WTC11 (cell line): Measurements from ENCODE around the gene GLRB. TPM values are rescaled to one million over a fixed set of nuclear protein-coding genes. Genes with fewer than 3 reads are reported as not detected.

ENCODE experiments used
- ATAC-seq: fragments of 200-7000 bp; cut with Tn5 transposase; 2 replicates; pipeline ENCODE4 v1.10.0; 2021; ENCODE audit warnings: mild to moderate bottlenecking, moderate library complexity
- CTCF ChIA-PET: fragments of 300-600 bp; sonication (Branson Sonifier 250); formaldehyde crosslinking; loops from one replicate; lab custom pipeline; 2021; ENCODE audit warnings: antibody characterized with exemption; lab: Charles Lee
- POLR2A ChIA-PET: fragments of 350-600 bp; sonication (Branson Sonifier 250); formaldehyde crosslinking; loops from one replicate; lab custom pipeline; 2021; ENCODE audit warnings: antibody characterized with exemption; lab: Charles Lee
- DNase-seq: peaks from one replicate; pipeline ENCODE4 v3.0.0; 2021; ENCODE audit warnings: low spot score
- H3K27ac Mint-ChIP-seq: 2 replicates; pipeline ENCODE4 v1.8.0; 2021; ENCODE audit warnings: mixed read lengths
- H3K27me3 Mint-ChIP-seq: 2 replicates; pipeline ENCODE4 v1.8.0; 2021; ENCODE audit warnings: low read depth, mild to moderate bottlenecking, moderate library complexity, mixed read lengths
- H3K36me3 Mint-ChIP-seq: 2 replicates; pipeline ENCODE4 v1.8.0; 2021; ENCODE audit warnings: mixed read lengths
- H3K4me1 Mint-ChIP-seq: 2 replicates; pipeline ENCODE4 v1.8.0; 2022; ENCODE audit warnings: mixed read lengths
- H3K4me3 Mint-ChIP-seq: 2 replicates; pipeline ENCODE4 v1.8.0; 2021; ENCODE audit warnings: mild to moderate bottlenecking, moderate library complexity, mixed read lengths
- H3K9me3 Mint-ChIP-seq: 2 replicates; pipeline ENCODE4 v1.8.0; 2021; ENCODE audit warnings: mixed read lengths
- AFF4 ChIP-seq: sonication (generic); formaldehyde crosslinking; IDR thresholded peaks from 2 replicates; pipeline ENCODE4 v1.8.1; 2023; ENCODE audit warnings: mild to moderate bottlenecking, missing genetic modification reagents, borderline replicate concordance
- ATF3 ChIP-seq: sonication (generic); formaldehyde crosslinking; conservative IDR thresholded peaks from 2 replicates; pipeline ENCODE4 v1.8.1; 2022; ENCODE audit warnings: mild to moderate bottlenecking, missing genetic modification reagents
- CREB1 ChIP-seq: sonication (generic); formaldehyde crosslinking; IDR thresholded peaks from 2 replicates; pipeline ENCODE4 v1.8.0; 2023; ENCODE audit warnings: mild to moderate bottlenecking, missing genetic modification reagents
- ELF4 ChIP-seq: sonication (generic); formaldehyde crosslinking; IDR thresholded peaks from 2 replicates; pipeline ENCODE4 v1.8.1; 2022; ENCODE audit warnings: low read depth, mild to moderate bottlenecking, moderate library complexity, missing genetic modification reagents
- GRHL2 ChIP-seq: fragments of 250-450 bp; sonication (Bioruptor Pico); IDR thresholded peaks from 2 replicates; pipeline ENCODE4 v1.8.0; 2022; ENCODE audit warnings: mild to moderate bottlenecking, moderate library complexity; ENCODE audit not compliant: insufficient replicate concordance, severe bottlenecking
- HMGA2 ChIP-seq: fragments of 250-450 bp; sonication (Bioruptor Pico); IDR thresholded peaks from 2 replicates; pipeline ENCODE4 v1.4.0; 2021; ENCODE audit warnings: mild to moderate bottlenecking, moderate library complexity
- JAZF1 ChIP-seq: fragments of 250-450 bp; sonication (Bioruptor Pico); IDR thresholded peaks from 2 replicates; pipeline ENCODE4 v1.9.0; 2021; ENCODE audit warnings: moderate library complexity, mild to moderate bottlenecking, inconsistent platforms
- NFE2L1 ChIP-seq: sonication (generic); formaldehyde crosslinking; IDR thresholded peaks from 2 replicates; pipeline ENCODE4 v1.8.1; 2023; ENCODE audit warnings: missing genetic modification reagents
- NR1H2 ChIP-seq: sonication (generic); formaldehyde crosslinking; IDR thresholded peaks from 2 replicates; pipeline ENCODE4 v1.9.0; 2021; ENCODE audit warnings: mild to moderate bottlenecking, moderate library complexity, missing genetic modification reagents
- NR2C2 ChIP-seq: sonication (generic); formaldehyde crosslinking; IDR thresholded peaks from 2 replicates; pipeline ENCODE4 v1.8.0; 2022; ENCODE audit warnings: mild to moderate bottlenecking, missing genetic modification reagents
- NR3C1 ChIP-seq: sonication (generic); formaldehyde crosslinking; conservative IDR thresholded peaks from 2 replicates; pipeline ENCODE4 v1.8.1; 2023; ENCODE audit warnings: low read depth, mild to moderate bottlenecking, missing genetic modification reagents
- TCF7 ChIP-seq: sonication (generic); formaldehyde crosslinking; IDR thresholded peaks from 2 replicates; pipeline ENCODE4 v1.8.0; 2022; ENCODE audit warnings: mild to moderate bottlenecking, low read depth, missing genetic modification reagents, moderate library complexity
- TEAD1 ChIP-seq: sonication (generic); formaldehyde crosslinking; IDR thresholded peaks from 2 replicates; pipeline ENCODE4 v1.8.0; 2022; ENCODE audit warnings: mild to moderate bottlenecking, missing genetic modification reagents
- ZBTB43 ChIP-seq: sonication (generic); formaldehyde crosslinking; IDR thresholded peaks from 2 replicates; pipeline ENCODE4 v1.8.1; 2023; ENCODE audit warnings: mild to moderate bottlenecking, missing genetic modification reagents
- ZMAT4 ChIP-seq: fragments of 250-450 bp; sonication (Bioruptor Pico); IDR thresholded peaks from 2 replicates; pipeline ENCODE4 v1.9.0; 2021; ENCODE audit warnings: mild to moderate bottlenecking
- ZNF263 ChIP-seq: sonication (generic); formaldehyde crosslinking; IDR thresholded peaks from 2 replicates; pipeline ENCODE4 v1.8.1; 2022; ENCODE audit warnings: low read depth, mild to moderate bottlenecking, moderate library complexity, missing genetic modification reagents
- ZNF396 ChIP-seq: fragments of 250-450 bp; sonication (Bioruptor Pico); IDR thresholded peaks from 2 replicates; pipeline ENCODE4 v1.8.0; 2021; ENCODE audit warnings: mild to moderate bottlenecking, moderate library complexity, borderline replicate concordance
- ZNF423 ChIP-seq: fragments of 250-450 bp; sonication (Bioruptor Pico); IDR thresholded peaks from 2 replicates; pipeline ENCODE4 v2.1.2; 2022; ENCODE audit warnings: mild to moderate bottlenecking, moderate library complexity
- ZNF532 ChIP-seq: fragments of 250-450 bp; sonication (Bioruptor Pico); IDR thresholded peaks from 2 replicates; pipeline ENCODE4 v1.9.0; 2021; ENCODE audit warnings: mild to moderate bottlenecking, borderline replicate concordance
- total RNA-seq: library from RNA; stranded (reverse); gene quantifications from 3 replicates; pipeline ENCODE4 v1.2.3, GENCODE V29; 2021
- TF ChIP-seq, protein P1 (sequence below): sonication (generic); formaldehyde crosslinking; IDR thresholded peaks from 2 replicates; pipeline ENCODE4 v1.8.1; 2022; ENCODE audit warnings: mild to moderate bottlenecking, missing genetic modification reagents, moderate library complexity, borderline replicate concordance
- TF ChIP-seq, protein P2 (sequence below): fragments of 250-450 bp; sonication (Bioruptor Pico); IDR thresholded peaks from 2 replicates; pipeline ENCODE4 v2.1.2; 2022; ENCODE audit warnings: mild to moderate bottlenecking, moderate library complexity
- TF ChIP-seq, protein P3 (sequence below): sonication (generic); formaldehyde crosslinking; IDR thresholded peaks from 2 replicates; pipeline ENCODE4 v1.8.0; 2022; ENCODE audit warnings: mild to moderate bottlenecking, missing genetic modification reagents

GLRB gene
- total RNA-seq, 1 experiment from 2014 or later, result 0.31 TPM

DNA sequence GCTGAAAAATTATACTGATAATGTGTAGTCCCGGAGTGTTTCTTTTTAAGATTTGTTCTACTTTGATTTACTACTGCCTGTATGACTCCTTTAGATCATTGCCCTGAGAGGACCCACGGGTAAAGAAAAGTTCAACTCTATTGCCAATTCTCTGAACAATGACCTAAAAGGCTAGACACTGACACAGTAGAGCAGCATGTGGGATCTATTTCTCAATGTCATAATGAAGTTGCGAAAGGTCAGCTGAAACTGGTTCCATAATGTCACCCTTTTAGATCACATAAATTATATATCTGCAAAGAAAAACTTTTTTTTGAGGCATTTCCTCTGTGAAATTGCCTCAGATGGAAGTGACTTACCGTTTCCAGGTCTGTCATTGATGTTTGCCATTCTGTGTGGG lies 67.4 kb downstream of the GLRB start:
- ATAC-seq (no peak), DNase-seq (no peak)
- ChIA-PET CTCF (no interaction called here), POLR2A (no interaction called here)
- Mint-ChIP-seq H3K4me3 (no peak overlapping the region), H3K36me3 (no peaks in the 10 kb centered on the region), H3K27me3 (no peaks in the 10 kb centered on the region), H3K27ac (no peak overlapping the region), H3K4me1 (no peaks in the 10 kb centered on the region), H3K9me3 (peaks cover 6% of the 10 kb centered on the region; the same call in 1 of the 2 replicates)
- TF ChIP-seq HMGA2 (CRISPR knock-in tag), result no peak
- TF ChIP-seq ZNF532, result no peak
- TF ChIP-seq AFF4 (CRISPR knock-in tag), result no peak
- TF ChIP-seq NR2C2, result no peak
- no peak for TF ChIP-seq NR1H2 (CRISPR knock-in tag)
- TF ChIP-seq NR3C1 (CRISPR knock-in tag), result no peak
- TF ChIP-seq ZMAT4, result no peak
- no peak for TF ChIP-seq ZNF263 (CRISPR knock-in tag)
- TF ChIP-seq, protein P1, sequence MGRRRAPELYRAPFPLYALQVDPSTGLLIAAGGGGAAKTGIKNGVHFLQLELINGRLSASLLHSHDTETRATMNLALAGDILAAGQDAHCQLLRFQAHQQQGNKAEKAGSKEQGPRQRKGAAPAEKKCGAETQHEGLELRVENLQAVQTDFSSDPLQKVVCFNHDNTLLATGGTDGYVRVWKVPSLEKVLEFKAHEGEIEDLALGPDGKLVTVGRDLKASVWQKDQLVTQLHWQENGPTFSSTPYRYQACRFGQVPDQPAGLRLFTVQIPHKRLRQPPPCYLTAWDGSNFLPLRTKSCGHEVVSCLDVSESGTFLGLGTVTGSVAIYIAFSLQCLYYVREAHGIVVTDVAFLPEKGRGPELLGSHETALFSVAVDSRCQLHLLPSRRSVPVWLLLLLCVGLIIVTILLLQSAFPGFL (CRISPR knock-in tag), result no peak
- TF ChIP-seq, protein P2, sequence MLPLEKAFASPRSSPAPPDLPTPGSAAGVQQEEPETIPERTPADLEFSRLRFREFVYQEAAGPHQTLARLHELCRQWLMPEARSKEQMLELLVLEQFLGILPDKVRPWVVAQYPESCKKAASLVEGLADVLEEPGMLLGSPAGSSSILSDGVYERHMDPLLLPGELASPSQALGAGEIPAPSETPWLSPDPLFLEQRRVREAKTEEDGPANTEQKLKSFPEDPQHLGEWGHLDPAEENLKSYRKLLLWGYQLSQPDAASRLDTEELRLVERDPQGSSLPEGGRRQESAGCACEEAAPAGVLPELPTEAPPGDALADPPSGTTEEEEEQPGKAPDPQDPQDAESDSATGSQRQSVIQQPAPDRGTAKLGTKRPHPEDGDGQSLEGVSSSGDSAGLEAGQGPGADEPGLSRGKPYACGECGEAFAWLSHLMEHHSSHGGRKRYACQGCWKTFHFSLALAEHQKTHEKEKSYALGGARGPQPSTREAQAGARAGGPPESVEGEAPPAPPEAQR (CRISPR knock-in tag), result no peak
- no peak for TF ChIP-seq TCF7 (CRISPR knock-in tag)
- no peak for TF ChIP-seq ZNF396 (CRISPR knock-in tag)
- TF ChIP-seq ATF3, result no peak
- TF ChIP-seq ELF4 (CRISPR knock-in tag), result no peak

- no peaks in the 10 kb centered on the region for H3K36me3 Mint-ChIP-seq
- H3K4me1 Mint-ChIP-seq, result no peaks in the 10 kb centered on the region
- H3K27ac Mint-ChIP-seq, result no peak overlapping the region
- POLR2A ChIA-PET, result interaction anchor here (0.5 kb wide), 1 partner anchor 125 kb away, joined by 4 read pairs; no protein-coding TSS in a partner anchor
- no peak overlapping the region for H3K4me3 Mint-ChIP-seq
- CTCF ChIA-PET, result no interaction called here
- no peak for DNase-seq
- no peak for ATAC-seq
- no peaks in the 10 kb centered on the region for H3K27me3 Mint-ChIP-seq
- peaks cover 5% of the 10 kb centered on the region; the same call in 1 of the 2 replicates for H3K9me3 Mint-ChIP-seq
- TF ChIP-seq GRHL2 (CRISPR knock-in tag), result no peak
- TF ChIP-seq TEAD1 (CRISPR knock-in tag), result no peak
- TF ChIP-seq JAZF1 (CRISPR knock-in tag), result no peak
- TF ChIP-seq, protein P3, sequence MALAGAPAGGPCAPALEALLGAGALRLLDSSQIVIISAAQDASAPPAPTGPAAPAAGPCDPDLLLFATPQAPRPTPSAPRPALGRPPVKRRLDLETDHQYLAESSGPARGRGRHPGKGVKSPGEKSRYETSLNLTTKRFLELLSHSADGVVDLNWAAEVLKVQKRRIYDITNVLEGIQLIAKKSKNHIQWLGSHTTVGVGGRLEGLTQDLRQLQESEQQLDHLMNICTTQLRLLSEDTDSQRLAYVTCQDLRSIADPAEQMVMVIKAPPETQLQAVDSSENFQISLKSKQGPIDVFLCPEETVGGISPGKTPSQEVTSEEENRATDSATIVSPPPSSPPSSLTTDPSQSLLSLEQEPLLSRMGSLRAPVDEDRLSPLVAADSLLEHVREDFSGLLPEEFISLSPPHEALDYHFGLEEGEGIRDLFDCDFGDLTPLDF, result no peak
- TF ChIP-seq NFE2L1 (CRISPR knock-in tag), result no peak
- TF ChIP-seq ATF3, result no peak
- no peak for TF ChIP-seq ZNF423 (CRISPR knock-in tag)
- TF ChIP-seq CREB1 (CRISPR knock-in tag), result no peak
- no peak for TF ChIP-seq ZBTB43 (CRISPR knock-in tag)
These were observed 75.8 kb downstream of the GLRB start for GRCh38 chr4:157151711-157152110.
